DMS79 (cell line): ENCODE measurements around the gene PPP2R1A.

Experiments used
- DNase-seq: peaks from one replicate; lab custom pipeline; 2025; lab: John Stamatoyannopoulos, UW

PPP2R1A gene

GRCh38 chr19:52189735-52190486, at the start of gene PPP2R1A:
Gene PPP2R1A, plus strand, starts transcription at chr19:52190052. Its CDS starts 45 bp downstream, at chr19:52190097.
- peak; percentile 100 for DNase-seq

GRCh38 chr19:52141203-52141602, 48.6 kb upstream of the PPP2R1A start:
- DNase-seq: no peak

GRCh38 chr19:52142001-52142595, 47.8 kb upstream of the PPP2R1A start:
- DNase-seq: no peak

- no peak for DNase-seq
These were observed 41.6 kb upstream of the PPP2R1A start for GRCh38 chr19:52148256-52148655.

GRCh38 chr19:52155596-52156359, 34.1 kb upstream of the PPP2R1A start:
- DNase-seq: no peak

GRCh38 chr19:52170304-52170703, 19.5 kb upstream of the PPP2R1A start:
- no peak for DNase-seq

GRCh38 chr19:52170863-52171320, 19.0 kb upstream of the PPP2R1A start:
- DNase-seq: no peak

- DNase-seq: peak; percentile 74
These were observed 18.3 kb upstream of the PPP2R1A start, which contains the start of gene ZNF836 for GRCh38 chr19:52171321-52172169. Gene ZNF836, minus strand, starts transcription at chr19:52171621. Its CDS starts 3,549 bp downstream, at chr19:52168072.

GRCh38 chr19:52172347-52172746, 17.5 kb upstream of the PPP2R1A start:
- no peak for DNase-seq

GRCh38 chr19:52176574-52176973, 13.3 kb upstream of the PPP2R1A start:
- DNase-seq: no peak

GRCh38 chr19:52187407-52187806, 2.4 kb upstream of the PPP2R1A start:
- DNase-seq: no peak

- DNase-seq: peak; percentile 53
These were observed 774 bp upstream of the PPP2R1A start for GRCh38 chr19:52188822-52189734.

- DNase-seq: peak; percentile 31
These were observed 838 bp downstream of the PPP2R1A start for GRCh38 chr19:52190487-52191293.

GRCh38 chr19:52191389-52191788, 1.5 kb downstream of the PPP2R1A start:
- DNase-seq: no peak

- no peak for DNase-seq
These were observed 2.1 kb downstream of the PPP2R1A start for GRCh38 chr19:52191951-52192350.

GRCh38 chr19:52196256-52196967, 6.6 kb downstream of the PPP2R1A start:
- DNase-seq: no peak

- DNase-seq: no peak
These were observed 8.1 kb downstream of the PPP2R1A start for GRCh38 chr19:52197964-52198363.

- no peak for DNase-seq
These were observed 8.8 kb downstream of the PPP2R1A start for GRCh38 chr19:52198678-52199077.

- DNase-seq: no peak
These were observed 10.2 kb downstream of the PPP2R1A start for GRCh38 chr19:52200044-52200443.
